ENCODE results near the gene IQCM.
"Not testable (repeated sequence)": the region's sequence is repeated elsewhere in the genome, so short reads cannot be mapped to it uniquely, and the experiment has no call there.

DNA sequence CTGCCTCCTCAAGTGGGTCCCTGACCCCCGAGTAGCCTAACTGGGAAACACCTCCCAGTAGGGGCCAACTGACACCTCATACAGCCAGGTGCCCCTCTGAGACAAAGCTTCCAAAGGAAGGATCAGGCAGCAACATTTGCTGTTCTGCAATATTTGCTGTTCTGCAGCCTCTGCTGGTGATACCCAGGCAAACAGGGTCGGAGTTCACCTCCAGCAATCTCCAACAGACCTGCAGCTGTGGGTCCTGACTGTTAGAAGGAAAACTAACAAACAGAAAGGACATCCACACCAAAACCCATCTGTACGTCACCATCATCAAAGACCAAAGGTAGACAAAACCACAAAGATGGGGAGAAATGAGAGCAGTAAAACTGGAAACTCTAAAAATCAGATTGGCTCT lies 347.0 kb downstream of the IQCM start:
- TF ChIP-seq POLR2AphosphoS5, POLR2A (IDR thresholded peaks at IDR 0.05; ENCODE audit: low read depth, low read length): not testable (repeated sequence)
